SK-N-SH (cell line): ENCODE measurements around the gene DIP2A. TPM values are rescaled to one million over a fixed set of nuclear protein-coding genes. Genes with fewer than 3 reads are reported as not detected.

Source experiments
- CTCF ChIA-PET: fragments of 300-600, 350-600 bp; formaldehyde crosslinking; extraction: SDS; loops from one replicate; lab custom pipeline; 2021; lab: Yijun Ruan, JAX
- POLR2A ChIA-PET: fragments of 350-600 bp; sonication (Branson Sonifier 250); formaldehyde crosslinking; extraction: SDS; loops from one replicate; lab custom pipeline; 2020; ENCODE audit warnings: antibody characterized with exemption, inconsistent platforms; lab: Yijun Ruan, JAX
- DNase-seq: peaks from one replicate; pipeline ENCODE4 v3.0.0; 2012
- H2AFZ ChIP-seq: fragments of 200-600 bp; sonication (generic); 2 replicates; pipeline ENCODE4 v1.8.1; 2016; ENCODE audit warnings: antibody characterized with exemption, mild to moderate bottlenecking, low read depth
- H3F3A ChIP-seq: fragments of 200-600 bp; sonication (generic); replicated peaks from 2 replicates; pipeline ENCODE3; 2016; ENCODE audit warnings: antibody characterized with exemption, mild to moderate bottlenecking; ENCODE audit not compliant: insufficient read depth
- H3K27ac ChIP-seq, 2 experiments: fragments of 200-500 bp in 1 of 2; fragments of 200-600 bp in 1 of 2; sonication (Bioruptor generic) in 1 of 2; sonication (generic), shearing (Covaris generic) in 1 of 2; 2 replicates each; pipeline versions ENCODE4 v1.5.1 to v1.6.1; 2014 to 2016; ENCODE audit warnings: low read depth in 2 of 2, inconsistent platforms in 1 of 2, low read length in 1 of 2, mild to moderate bottlenecking in 1 of 2, mixed read lengths in 1 of 2
- H3K27me3 ChIP-seq: fragments of 200-600 bp; sonication (generic), shearing (Covaris generic); 2 replicates; pipeline ENCODE4 v1.6.1; 2016; ENCODE audit warnings: mixed run types; ENCODE audit not compliant: insufficient read depth
- H3K36me3 ChIP-seq, 2 experiments: fragments of 200-500 bp in 1 of 2; fragments of 200-600 bp in 1 of 2; sonication (Bioruptor generic) in 1 of 2; sonication (generic) in 1 of 2; replicated peaks in 1 of 2; 2 replicates each; pipeline versions ENCODE3 to v1.5.1; 2014 to 2016; ENCODE audit warnings: low read length in 1 of 2, mild to moderate bottlenecking in 1 of 2; ENCODE audit not compliant: insufficient read depth in 2 of 2, control insufficient read depth in 1 of 2
- H3K4me1 ChIP-seq, 2 experiments: fragments of 200-500 bp in 1 of 2; fragments of 200-600 bp in 1 of 2; sonication (Bioruptor generic) in 1 of 2; sonication (generic), shearing (Covaris generic) in 1 of 2; 2 replicates each; pipeline versions ENCODE4 v1.5.1 to v1.6.1; 2014 to 2016; ENCODE audit warnings: low read depth in 1 of 2, low read length in 1 of 2, mixed run types in 1 of 2; ENCODE audit not compliant: insufficient read depth in 2 of 2, control insufficient read depth in 1 of 2
- H3K4me2 ChIP-seq: fragments of 200-600 bp; sonication (generic), shearing (Covaris generic); 2 replicates; pipeline ENCODE4 v1.6.1; 2017; ENCODE audit warnings: mixed run types
- H3K4me3 ChIP-seq, 2 experiments: fragments of 200-500 bp in 1 of 2; fragments of 200-600 bp in 1 of 2; sonication (Bioruptor generic) in 1 of 2; sonication (generic), shearing (Covaris generic) in 1 of 2; 2 replicates each; pipeline versions ENCODE4 v1.5.1 to v1.8.1; 2014 to 2016; ENCODE audit warnings: low read depth in 2 of 2, inconsistent platforms in 1 of 2, low read length in 1 of 2, mild to moderate bottlenecking in 1 of 2, mixed read lengths in 1 of 2, moderate library complexity in 1 of 2
- H3K79me2 ChIP-seq: fragments of 200-600 bp; sonication (generic); 2 replicates; pipeline ENCODE4 v1.8.1; 2017; ENCODE audit warnings: mild to moderate bottlenecking; ENCODE audit not compliant: insufficient read depth
- H3K9ac ChIP-seq: fragments of 200-600 bp; sonication (generic); 2 replicates; pipeline ENCODE4 v1.6.1; 2017; ENCODE audit warnings: mixed run types
- H3K9me2 ChIP-seq: fragments of 200-600 bp; sonication (generic); 2 replicates; pipeline ENCODE4 v1.6.1; 2017; ENCODE audit warnings: mixed run types
- H3K9me3 ChIP-seq: fragments of 200-600 bp; sonication (generic); 2 replicates; pipeline ENCODE4 v1.6.1; 2017; ENCODE audit warnings: mixed run types, mild to moderate bottlenecking, moderate library complexity
- H4K20me1 ChIP-seq: fragments of 200-600 bp; sonication (generic); 2 replicates; pipeline ENCODE4 v1.6.1; 2017; ENCODE audit warnings: mild to moderate bottlenecking, mixed run types; ENCODE audit not compliant: insufficient read depth
- CHD2 ChIP-seq: fragments of 150-350 bp; IDR thresholded peaks from 2 replicates; pipeline ENCODE4 v1.6.1; 2018; ENCODE audit warnings: low read length; ENCODE audit not compliant: partially characterized antibody
- ELF1 ChIP-seq: IDR thresholded peaks from 2 replicates; pipeline ENCODE4 v1.4.0; 2012
- FOXM1 ChIP-seq: IDR thresholded peaks from 2 replicates; pipeline ENCODE4 v1.4.0; 2012; ENCODE audit warnings: low read depth, mild to moderate bottlenecking
- GABPA ChIP-seq: IDR thresholded peaks from 2 replicates; pipeline ENCODE4 v1.4.0; 2012; ENCODE audit warnings: low read depth, mild to moderate bottlenecking
- MAX ChIP-seq: IDR thresholded peaks from 2 replicates; pipeline ENCODE4 v1.4.0; 2012; ENCODE audit warnings: low read depth
- NFIC ChIP-seq: IDR thresholded peaks from 2 replicates; pipeline ENCODE4 v1.4.0; 2012; ENCODE audit warnings: borderline replicate concordance
- NRF1 ChIP-seq: IDR thresholded peaks from 2 replicates; pipeline ENCODE4 v1.6.1; 2012; ENCODE audit warnings: low read depth, mild to moderate bottlenecking, low read length
- POLR2AphosphoS5 ChIP-seq: IDR thresholded peaks from 2 replicates; pipeline ENCODE4 v1.6.1; 2012; ENCODE audit warnings: low read depth, low read length
- RAD21 ChIP-seq: IDR thresholded peaks from 2 replicates; pipeline ENCODE4 v1.6.1; 2012; ENCODE audit warnings: mild to moderate bottlenecking, low read length
- RCOR1 ChIP-seq: fragments of 150-350 bp; IDR thresholded peaks from 2 replicates; pipeline ENCODE4 v1.6.1; 2017; ENCODE audit warnings: antibody characterized with exemption, low read length
- RXRA ChIP-seq: IDR thresholded peaks from 2 replicates; pipeline ENCODE4 v1.4.0; 2012; ENCODE audit warnings: low read depth, mild to moderate bottlenecking, borderline replicate concordance
- TEAD4 ChIP-seq: IDR thresholded peaks from 2 replicates; pipeline ENCODE4 v1.4.0; 2012; ENCODE audit warnings: mild to moderate bottlenecking, borderline replicate concordance; ENCODE audit not compliant: insufficient read depth
- USF1 ChIP-seq: IDR thresholded peaks from 2 replicates; pipeline ENCODE4 v1.4.0; 2012; ENCODE audit warnings: low read depth, borderline replicate concordance
- USF2 ChIP-seq: fragments of 150-350 bp; IDR thresholded peaks from 2 replicates; pipeline ENCODE4 v1.6.1; 2017; ENCODE audit warnings: antibody characterized with exemption, low read length, low read depth, borderline replicate concordance
- polyA plus RNA-seq, 3 experiments: library from polyadenylated mRNA; depleted of rRNA; stranded (reverse); fragments of >200 nt; gene quantifications; 2 replicates each; pipeline ENCODE4 v1.2.3, GENCODE V29; 2012
- TF ChIP-seq, protein P1 (sequence below): IDR thresholded peaks from 2 replicates; pipeline ENCODE4 v1.6.1; 2012; ENCODE audit warnings: mild to moderate bottlenecking, low read depth, low read length, moderate library complexity

Gene DIP2A
- polyA plus RNA-seq, 1 of the 3 experiments (the other 2 are of a cell fraction), result 26.9 TPM

GRCh38 chr21:46570631-46571030, 111.9 kb downstream of the DIP2A start:
- TF ChIP-seq FOXM1, result no peak
- no peak for TF ChIP-seq RCOR1
- no peak for TF ChIP-seq CHD2
- TF ChIP-seq RXRA, result no peak
- no peak for TF ChIP-seq NFIC
- TF ChIP-seq RAD21, result no peak
- TF ChIP-seq GABPA, result no peak
- TF ChIP-seq ELF1, result no peak
- TF ChIP-seq, protein P1, sequence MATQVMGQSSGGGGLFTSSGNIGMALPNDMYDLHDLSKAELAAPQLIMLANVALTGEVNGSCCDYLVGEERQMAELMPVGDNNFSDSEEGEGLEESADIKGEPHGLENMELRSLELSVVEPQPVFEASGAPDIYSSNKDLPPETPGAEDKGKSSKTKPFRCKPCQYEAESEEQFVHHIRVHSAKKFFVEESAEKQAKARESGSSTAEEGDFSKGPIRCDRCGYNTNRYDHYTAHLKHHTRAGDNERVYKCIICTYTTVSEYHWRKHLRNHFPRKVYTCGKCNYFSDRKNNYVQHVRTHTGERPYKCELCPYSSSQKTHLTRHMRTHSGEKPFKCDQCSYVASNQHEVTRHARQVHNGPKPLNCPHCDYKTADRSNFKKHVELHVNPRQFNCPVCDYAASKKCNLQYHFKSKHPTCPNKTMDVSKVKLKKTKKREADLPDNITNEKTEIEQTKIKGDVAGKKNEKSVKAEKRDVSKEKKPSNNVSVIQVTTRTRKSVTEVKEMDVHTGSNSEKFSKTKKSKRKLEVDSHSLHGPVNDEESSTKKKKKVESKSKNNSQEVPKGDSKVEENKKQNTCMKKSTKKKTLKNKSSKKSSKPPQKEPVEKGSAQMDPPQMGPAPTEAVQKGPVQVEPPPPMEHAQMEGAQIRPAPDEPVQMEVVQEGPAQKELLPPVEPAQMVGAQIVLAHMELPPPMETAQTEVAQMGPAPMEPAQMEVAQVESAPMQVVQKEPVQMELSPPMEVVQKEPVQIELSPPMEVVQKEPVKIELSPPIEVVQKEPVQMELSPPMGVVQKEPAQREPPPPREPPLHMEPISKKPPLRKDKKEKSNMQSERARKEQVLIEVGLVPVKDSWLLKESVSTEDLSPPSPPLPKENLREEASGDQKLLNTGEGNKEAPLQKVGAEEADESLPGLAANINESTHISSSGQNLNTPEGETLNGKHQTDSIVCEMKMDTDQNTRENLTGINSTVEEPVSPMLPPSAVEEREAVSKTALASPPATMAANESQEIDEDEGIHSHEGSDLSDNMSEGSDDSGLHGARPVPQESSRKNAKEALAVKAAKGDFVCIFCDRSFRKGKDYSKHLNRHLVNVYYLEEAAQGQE, result no peak
- no peak for TF ChIP-seq NRF1
- no peak for TF ChIP-seq TEAD4
- no peak for TF ChIP-seq USF2
- no peak for TF ChIP-seq POLR2AphosphoS5
- no peak for TF ChIP-seq MAX
- TF ChIP-seq USF1, result no peak
- CTCF ChIA-PET, result no interaction called here
- Histone ChIP-seq H3K9ac (no peak overlapping the region), H3K36me3 (peaks cover 50 to 62% of the 10 kb centered on the region in 2 experiments), H3F3A (peaks cover 9% of the 10 kb centered on the region), H2AFZ (no peak overlapping the region), H3K27ac (no peak overlapping the region), H3K4me1 (no peaks in the 10 kb centered on the region), H4K20me1 (no peaks in the 10 kb centered on the region), H3K79me2 (no peaks in the 10 kb centered on the region), H3K4me2 (no peak overlapping the region), H3K9me2 (no peaks in the 10 kb centered on the region), H3K4me3 (no peak overlapping the region), H3K9me3 (0 out of 2 replicates have a peak, but pooled peaks cover 4% of the 10 kb centered on the region), H3K27me3 (no peaks in the 10 kb centered on the region)
- POLR2A ChIA-PET, result no interaction called here
- DNase-seq, result no peak
